Measurements from ENCODE around the gene ZNF652.

GRCh38 chr17:49342575-49342936 is 19.5 kb downstream of the ZNF652 start:
- TF ChIP-seq CTCF (conservative IDR thresholded peaks at IDR 0.05; ENCODE audit: low read length) (no peak), EZH2phosphoT487 (IDR thresholded peaks at IDR 0.05; ENCODE audit: borderline replicate concordance) (no peak)

Measured in Loucy (cell line).